GM04504 (cell line): Measurements from ENCODE around the gene TRMT2A.
"Not testable (repeated sequence)": the region's sequence is repeated elsewhere in the genome, so short reads cannot be mapped to it uniquely, and the experiment has no call there.

Experiments used
- DNase-seq: peaks from one replicate; pipeline ENCODE4 v3.0.0-alpha.2; 2012; ENCODE audit warnings: low read depth

The TRMT2A gene

GRCh38 chr22:20116951-20117632 is at the start of gene TRMT2A:
TRMT2A (minus strand) TSS chr22:20117226; CDS start chr22:20116906, 320 bp downstream.
- peak; percentile 96 for DNase-seq

- DNase-seq = no peak
Measured at GRCh38 chr22:20166703-20167102, 49.7 kb upstream of the TRMT2A start.

- DNase-seq = no peak
Measured at GRCh38 chr22:20165913-20166312, 48.9 kb upstream of the TRMT2A start.

- DNase-seq = no peak
Measured at GRCh38 chr22:20165421-20165820, 48.4 kb upstream of the TRMT2A start.

GRCh38 chr22:20164863-20165262 is 47.8 kb upstream of the TRMT2A start:
- DNase-seq = no peak

GRCh38 chr22:20160041-20160440 is 43.0 kb upstream of the TRMT2A start:
- no peak for DNase-seq

GRCh38 chr22:20159531-20159930 is 42.5 kb upstream of the TRMT2A start:
- not testable (repeated sequence) for DNase-seq

GRCh38 chr22:20159076-20159475 is 42.0 kb upstream of the TRMT2A start:
- DNase-seq = no peak

GRCh38 chr22:20158391-20159036 is 41.5 kb upstream of the TRMT2A start:
- DNase-seq = no peak

GRCh38 chr22:20157430-20158183 is 40.6 kb upstream of the TRMT2A start:
- DNase-seq = no peak

- peak; percentile 34 for DNase-seq
Measured at GRCh38 chr22:20156611-20157429, 39.8 kb upstream of the TRMT2A start.

- DNase-seq = no peak
Measured at GRCh38 chr22:20156042-20156389, 39.0 kb upstream of the TRMT2A start.

- peak; percentile 49 for DNase-seq
Measured at GRCh38 chr22:20155330-20156041, 38.5 kb upstream of the TRMT2A start.

GRCh38 chr22:20154602-20155187 is 37.7 kb upstream of the TRMT2A start:
- no peak for DNase-seq

- no peak for DNase-seq
Measured at GRCh38 chr22:20153945-20154344, 36.9 kb upstream of the TRMT2A start.

GRCh38 chr22:20152464-20152890 is 35.5 kb upstream of the TRMT2A start:
- no peak for DNase-seq

GRCh38 chr22:20151276-20151588 is 34.2 kb upstream of the TRMT2A start:
- DNase-seq = no peak

GRCh38 chr22:20150381-20151275 is 33.6 kb upstream of the TRMT2A start, which contains the start of gene CCDC188:
CCDC188 (minus strand) TSS chr22:20151055; CDS start chr22:20150986, 69 bp downstream.
- DNase-seq = no peak

- no peak for DNase-seq
Measured at GRCh38 chr22:20149257-20150250, 32.5 kb upstream of the TRMT2A start.
